ENCODE results near the gene HHAT. TPM values are rescaled to one million over a fixed set of nuclear protein-coding genes. Genes with fewer than 3 reads are reported as not detected.

HHAT gene
- polyA plus RNA-seq, 3 donors: 1.1 to 1.6 (median 1.5) TPM

- Histone ChIP-seq H3K27me3 (ENCODE audit: control insufficient read depth in 2 of 2, insufficient read depth in 2 of 2, low read length in 2 of 2) (no peaks in the 10 kb centered on the region), H4K20me1 (ENCODE audit: insufficient read depth, low read length) (no peaks in the 10 kb centered on the region), H3K4me3 (replicated peaks in 1 of 3; ENCODE audit: low read depth in 2 of 3, low read length in 3 of 3) (no peak overlapping the region), H3K9ac (ENCODE audit: insufficient read depth, low read length, poor library complexity, severe bottlenecking) (no peak overlapping the region), H3K36me3 (replicated peaks in 1 of 2; ENCODE audit: control insufficient read depth in 1 of 2, insufficient read depth in 2 of 2, low read length in 2 of 2) (no peaks in the 10 kb centered on the region), H2AFZ (ENCODE audit: insufficient read depth, low read depth, low read length, poor library complexity, severe bottlenecking) (no peak overlapping the region), H3K9me3 (replicated peaks in 1 of 2; ENCODE audit: control insufficient read depth in 1 of 2, insufficient read depth in 1 of 2, low read length in 2 of 2) (no peaks in the 10 kb centered on the region), H3K4me2 (replicated peaks; ENCODE audit: extremely low read depth, low read length, poor library complexity, severe bottlenecking) (no peak overlapping the region), H3K27ac (ENCODE audit: low read depth in 1 of 2, low read length in 2 of 2) (no peak overlapping the region), H3K4me1 (ENCODE audit: control insufficient read depth in 1 of 2, insufficient read depth in 2 of 2, low read length in 2 of 2) (no peaks in the 10 kb centered on the region), H3K79me2 (ENCODE audit: insufficient read depth, low read length) (no peaks in the 10 kb centered on the region)
- no peaks in the 10 kb centered on the region for H3K27me3 Mint-ChIP-seq (ENCODE audit: low read depth in 3 of 3)
- no peaks in the 10 kb centered on the region for H3K4me1 Mint-ChIP-seq
- no peak overlapping the region for H3K4me3 Mint-ChIP-seq
- H3K27ac Mint-ChIP-seq: no peak overlapping the region
- WGBS (ENCODE audit: insufficient coverage): no CpG with 5 or more reads among the region's 3 CpGs
- H3K36me3 Mint-ChIP-seq: no peaks in the 10 kb centered on the region
- DNase-seq: no peak
- peaks cover 0 to 3% (median 0%) of the 10 kb centered on the region in 7 donors for H3K9me3 Mint-ChIP-seq
- intact Hi-C loops (cut with micrococcal nuclease): no loop called here
- TF ChIP-seq CTCF (IDR thresholded peaks at IDR 0.05): no peak
These were observed 140.7 kb downstream of the HHAT start for GRCh38 chr1:210469441-210469840.

- H3K36me3 Mint-ChIP-seq: no peaks in the 10 kb centered on the region
- intact Hi-C loops (cut with micrococcal nuclease): no loop called here
- Histone ChIP-seq H4K20me1 (ENCODE audit: insufficient read depth, low read length) (no peaks in the 10 kb centered on the region), H3K27me3 (ENCODE audit: control insufficient read depth in 2 of 2, insufficient read depth in 2 of 2, low read length in 2 of 2) (no peaks in the 10 kb centered on the region), H3K79me2 (ENCODE audit: insufficient read depth, low read length) (no peaks in the 10 kb centered on the region), H3K36me3 (replicated peaks in 1 of 2; ENCODE audit: control insufficient read depth in 1 of 2, insufficient read depth in 2 of 2, low read length in 2 of 2) (no peaks in the 10 kb centered on the region), H3K9me3 (replicated peaks in 1 of 2; ENCODE audit: control insufficient read depth in 1 of 2, insufficient read depth in 1 of 2, low read length in 2 of 2) (no peaks in the 10 kb centered on the region), H3K4me2 (replicated peaks; ENCODE audit: extremely low read depth, low read length, poor library complexity, severe bottlenecking) (no peak overlapping the region), H2AFZ (ENCODE audit: insufficient read depth, low read depth, low read length, poor library complexity, severe bottlenecking) (no peak overlapping the region), H3K27ac (ENCODE audit: low read depth in 1 of 2, low read length in 2 of 2) (no peak overlapping the region), H3K9ac (ENCODE audit: insufficient read depth, low read length, poor library complexity, severe bottlenecking) (no peak overlapping the region), H3K4me3 (replicated peaks in 1 of 3; ENCODE audit: low read depth in 2 of 3, low read length in 3 of 3) (no peak overlapping the region), H3K4me1 (ENCODE audit: control insufficient read depth in 1 of 2, insufficient read depth in 2 of 2, low read length in 2 of 2) (no peaks in the 10 kb centered on the region)
- H3K9me3 Mint-ChIP-seq: peaks cover 0 to 9% (median 4%) of the 10 kb centered on the region in 7 donors
- no peak overlapping the region for H3K4me3 Mint-ChIP-seq
- H3K27me3 Mint-ChIP-seq (ENCODE audit: low read depth in 3 of 3): peaks cover 0 to 2% (median 0%) of the 10 kb centered on the region in 3 donors
- DNase-seq: no peak
- no peak for TF ChIP-seq CTCF (IDR thresholded peaks at IDR 0.05)
- H3K27ac Mint-ChIP-seq: no peak overlapping the region
- H3K4me1 Mint-ChIP-seq: no peaks in the 10 kb centered on the region
These were observed 146.6 kb downstream of the HHAT start for GRCh38 chr1:210475321-210475720.
